HG02981 (cell line): ENCODE results near the gene PGAP3.
"Not testable (repeated sequence)": the region's sequence is repeated elsewhere in the genome, so short reads cannot be mapped to it uniquely, and the experiment has no call there.

Experiments
- ATAC-seq: cut with Tn5 transposase; IDR thresholded peaks from one replicate; pipeline ENCODE4 v1.9.1; 2021; ENCODE audit warnings: mild to moderate bottlenecking, moderate library complexity; ENCODE audit not compliant: unreplicated experiment

Gene PGAP3, protein sequence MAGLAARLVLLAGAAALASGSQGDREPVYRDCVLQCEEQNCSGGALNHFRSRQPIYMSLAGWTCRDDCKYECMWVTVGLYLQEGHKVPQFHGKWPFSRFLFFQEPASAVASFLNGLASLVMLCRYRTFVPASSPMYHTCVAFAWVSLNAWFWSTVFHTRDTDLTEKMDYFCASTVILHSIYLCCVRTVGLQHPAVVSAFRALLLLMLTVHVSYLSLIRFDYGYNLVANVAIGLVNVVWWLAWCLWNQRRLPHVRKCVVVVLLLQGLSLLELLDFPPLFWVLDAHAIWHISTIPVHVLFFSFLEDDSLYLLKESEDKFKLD

DNA sequence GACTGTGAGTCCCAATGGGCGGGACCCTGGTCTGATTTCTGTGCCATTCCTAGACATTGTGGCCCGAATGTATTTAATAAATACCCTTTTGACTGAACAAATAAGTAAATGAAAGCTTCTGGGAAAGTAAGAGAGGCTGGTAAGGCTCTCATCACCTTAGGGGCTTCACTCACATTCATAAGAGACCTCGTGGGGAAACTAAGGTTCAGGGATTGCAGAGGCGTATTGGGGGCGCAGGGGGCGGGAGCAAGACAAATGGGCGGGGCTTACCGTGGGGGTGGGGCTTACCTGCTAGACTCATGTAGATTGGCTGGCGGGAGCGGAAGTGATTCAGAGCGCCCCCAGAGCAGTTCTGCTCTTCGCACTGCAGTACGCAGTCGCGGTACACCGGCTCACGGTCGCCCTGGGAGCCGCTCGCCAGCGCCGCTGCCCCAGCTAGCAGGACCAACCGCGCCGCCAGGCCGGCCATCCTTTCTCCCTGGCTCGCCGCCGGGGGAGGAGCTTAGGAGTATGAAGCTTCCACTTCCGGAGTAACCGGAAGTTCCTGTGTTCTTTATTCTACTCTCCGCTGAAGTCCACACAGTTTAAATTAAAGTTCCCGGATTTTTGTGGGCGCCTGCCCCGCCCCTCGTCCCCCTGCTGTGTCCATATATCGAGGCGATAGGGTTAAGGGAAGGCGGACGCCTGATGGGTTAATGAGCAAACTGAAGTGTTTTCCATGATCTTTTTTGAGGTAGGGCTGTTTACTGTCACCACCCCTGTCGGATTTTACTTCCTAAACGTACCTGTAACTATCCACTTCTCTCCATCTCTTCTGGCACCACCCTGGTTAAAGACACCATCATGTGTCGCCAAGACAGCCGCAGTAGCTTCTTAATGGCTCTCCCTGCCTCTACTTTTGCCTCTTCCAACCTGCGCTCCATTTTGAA is at the start of gene PGAP3:
PGAP3 (minus strand) TSS at position 512 of the 929 bp plus-strand sequence; CDS start at position 469, 43 bp downstream.
- peak; percentile 87 for ATAC-seq

DNA sequence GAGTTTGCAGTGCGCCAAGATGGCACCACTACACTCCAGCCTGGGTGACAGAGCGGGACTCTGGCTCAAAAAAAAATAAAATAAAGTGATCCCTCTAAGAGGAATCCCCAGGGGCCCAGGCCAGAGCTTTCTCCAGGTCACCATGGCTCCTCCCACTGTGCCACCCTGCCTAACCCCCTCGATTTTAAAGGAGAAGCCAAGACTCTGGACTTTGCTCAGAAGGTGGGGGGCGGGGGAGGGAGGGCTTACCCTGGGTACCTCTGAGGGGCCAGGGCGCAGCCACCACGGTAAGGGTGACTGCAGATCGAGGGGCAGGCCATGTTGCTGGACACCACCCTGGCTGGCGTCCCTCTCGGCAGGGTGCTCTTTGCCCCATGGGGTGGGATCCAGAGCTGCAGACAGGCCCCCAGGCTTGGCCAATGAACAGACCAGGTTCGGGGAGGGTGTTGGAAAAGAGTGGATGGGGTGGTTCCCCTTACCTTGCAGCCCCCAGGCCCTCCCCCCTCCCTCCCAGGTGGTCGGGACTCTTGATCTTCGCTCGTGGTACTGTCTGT is 49.4 kb upstream of the PGAP3 start:
- no peak for ATAC-seq

DNA sequence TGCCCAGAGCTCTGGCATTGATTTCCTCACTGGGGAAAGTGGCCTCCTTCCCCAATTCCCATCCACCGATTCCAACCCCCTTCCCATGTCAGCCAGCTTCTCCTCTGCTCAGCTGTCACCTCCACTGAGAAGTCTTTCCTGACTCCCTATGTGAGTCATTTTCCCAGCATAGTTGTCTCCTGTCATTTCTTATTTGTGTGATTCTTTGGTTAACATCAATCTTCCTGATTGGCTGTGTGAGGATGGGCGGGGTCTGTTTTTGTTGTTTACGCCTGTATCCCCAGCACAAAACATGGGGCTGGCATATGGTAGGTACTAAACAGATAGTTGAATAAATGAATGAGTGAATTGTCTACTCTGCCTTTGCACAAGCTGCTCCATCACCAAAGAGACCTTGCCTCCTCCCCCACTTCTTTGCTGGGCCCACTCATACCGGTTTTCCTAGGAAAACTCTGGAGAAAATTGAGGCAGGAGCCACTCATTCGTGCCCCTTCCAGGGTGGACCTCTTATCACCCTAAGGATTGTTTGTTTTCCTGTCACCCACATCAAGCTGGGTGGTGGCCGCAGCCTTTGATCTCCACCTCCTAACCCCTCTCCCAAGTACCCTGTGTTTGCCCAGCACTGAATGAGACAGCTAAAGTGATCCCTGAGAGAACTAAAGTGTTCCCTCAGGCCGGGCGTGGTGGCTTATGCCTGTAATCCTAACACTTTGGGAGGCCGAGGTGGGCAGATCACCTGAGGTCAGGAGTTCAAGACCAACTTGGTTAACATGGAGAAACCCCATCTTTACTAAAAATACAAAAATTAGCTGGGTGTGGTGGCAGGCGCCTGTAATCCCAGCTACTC is 48.7 kb upstream of the PGAP3 start:
- no peak for ATAC-seq

DNA sequence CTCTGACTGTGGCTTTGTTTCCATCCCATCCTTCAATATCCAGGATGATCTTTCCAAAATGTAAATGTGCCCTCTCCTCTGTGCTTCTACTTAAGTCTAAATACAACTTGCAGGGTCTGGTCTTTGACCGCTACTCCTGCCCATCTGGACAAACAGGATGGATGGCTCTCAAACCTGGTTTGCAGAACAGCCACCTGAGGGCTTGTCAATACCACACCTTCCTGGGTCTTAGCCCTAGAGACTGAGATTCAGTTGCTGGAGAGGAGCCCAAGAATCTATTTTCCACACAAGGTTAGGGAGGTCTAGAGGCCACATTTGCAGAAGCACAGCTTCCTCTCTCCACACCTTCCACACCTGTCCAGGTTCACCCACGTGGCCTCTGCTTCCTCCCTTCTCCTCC is 48.0 kb upstream of the PGAP3 start:
- no peak for ATAC-seq

DNA sequence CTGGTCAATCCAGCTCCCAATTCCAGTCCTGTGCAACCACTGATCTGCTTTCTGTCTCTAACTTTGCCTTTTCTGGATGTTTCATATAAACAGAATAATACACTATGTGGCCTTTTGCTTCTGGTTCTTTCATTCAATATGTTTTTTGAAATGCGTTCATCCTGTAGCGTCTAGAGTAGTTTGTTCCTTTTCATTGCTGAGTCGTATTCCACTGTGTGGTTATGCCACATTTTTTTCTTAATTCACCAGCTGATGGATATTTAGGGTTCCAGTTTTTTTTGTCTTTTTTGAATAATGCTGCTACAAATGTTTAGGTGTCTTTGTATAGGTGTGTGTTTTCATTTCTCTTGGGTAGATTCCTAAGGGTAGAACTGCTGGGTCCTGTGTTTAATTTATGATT is 44.7 kb upstream of the PGAP3 start:
- no peak for ATAC-seq

DNA sequence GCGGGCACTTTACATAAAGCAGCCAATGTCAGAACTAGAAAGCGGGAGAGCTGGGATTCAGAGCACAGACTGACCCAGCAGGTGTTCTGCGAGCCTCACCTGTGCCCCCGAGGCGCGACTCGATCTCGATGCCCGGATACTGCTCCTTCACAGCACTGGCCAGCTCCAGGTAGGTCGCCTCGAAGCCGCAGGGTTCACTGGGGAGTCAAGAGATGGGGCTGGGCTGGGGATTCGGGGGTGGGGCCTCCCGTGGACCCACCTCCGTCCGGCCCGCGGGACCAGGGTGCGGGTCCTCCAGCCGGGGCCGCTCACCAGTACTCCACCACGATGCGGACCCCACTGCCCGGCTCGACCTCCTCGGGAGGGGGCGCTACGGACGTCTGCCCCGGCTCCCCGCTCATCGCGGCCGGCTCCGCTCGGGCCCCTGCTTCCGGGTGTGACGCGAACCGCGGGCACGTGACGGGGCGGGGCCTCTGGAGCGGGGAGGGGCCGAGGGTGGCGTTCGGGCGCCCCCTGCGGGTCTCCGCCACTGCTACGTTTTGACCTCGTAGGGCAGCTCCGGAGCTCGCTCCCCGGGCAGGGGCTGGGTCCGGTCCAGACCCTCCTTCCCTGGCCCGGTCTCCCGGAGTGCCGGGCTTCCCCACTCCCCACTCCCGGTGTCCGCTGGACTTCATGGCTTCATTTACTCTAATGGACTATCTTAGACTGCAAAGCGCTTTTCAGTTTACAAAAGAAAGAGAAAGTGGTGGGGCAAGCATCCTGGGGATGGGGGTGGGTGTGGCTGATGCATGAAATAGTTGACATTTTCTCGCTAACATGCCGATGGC is 42.5 kb upstream of the PGAP3 start, which contains the start of gene MIEN1:
MIEN1 (minus strand) TSS at position 438 of the 827 bp plus-strand sequence; CDS start at position 401, 37 bp downstream.
- ATAC-seq = peak; percentile 85

DNA sequence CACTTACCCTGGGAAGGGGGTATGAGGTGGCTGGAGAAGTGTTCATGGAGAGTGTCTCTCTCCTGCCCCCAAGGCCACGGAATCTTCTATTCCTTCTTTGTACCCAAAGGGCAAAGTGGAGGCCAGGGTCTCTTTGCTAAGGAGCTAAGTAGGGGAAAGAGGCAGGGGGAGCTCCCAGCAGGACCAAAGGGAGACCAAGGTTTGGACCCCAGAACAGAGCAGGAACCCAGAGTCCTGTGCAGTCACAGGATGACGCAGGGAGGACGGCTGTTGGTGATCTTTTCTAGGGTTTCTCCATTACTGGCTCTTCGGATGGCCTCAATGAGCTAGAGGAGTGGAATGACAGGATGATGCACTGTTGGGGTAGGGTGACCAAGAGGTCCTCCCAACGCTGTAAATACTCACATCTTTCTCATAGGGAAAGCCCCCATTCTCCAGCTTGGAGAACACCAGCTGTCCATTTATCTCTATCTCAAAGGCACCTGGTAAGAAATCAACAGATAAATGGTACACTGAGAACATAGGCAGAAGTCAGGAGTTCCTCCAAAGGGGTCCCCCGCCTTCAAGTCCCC is 41.5 kb upstream of the PGAP3 start:
- ATAC-seq = no peak

DNA sequence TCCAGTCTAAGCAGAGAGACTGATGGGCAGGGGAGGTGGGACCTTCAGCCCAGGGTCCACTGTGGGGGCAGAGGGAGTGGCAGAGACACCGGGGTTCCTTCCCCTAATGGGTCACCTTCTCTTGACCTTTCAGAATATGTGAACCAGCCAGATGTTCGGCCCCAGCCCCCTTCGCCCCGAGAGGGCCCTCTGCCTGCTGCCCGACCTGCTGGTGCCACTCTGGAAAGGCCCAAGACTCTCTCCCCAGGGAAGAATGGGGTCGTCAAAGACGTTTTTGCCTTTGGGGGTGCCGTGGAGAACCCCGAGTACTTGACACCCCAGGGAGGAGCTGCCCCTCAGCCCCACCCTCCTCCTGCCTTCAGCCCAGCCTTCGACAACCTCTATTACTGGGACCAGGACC is 39.7 kb upstream of the PGAP3 start:
- ATAC-seq = no peak

DNA sequence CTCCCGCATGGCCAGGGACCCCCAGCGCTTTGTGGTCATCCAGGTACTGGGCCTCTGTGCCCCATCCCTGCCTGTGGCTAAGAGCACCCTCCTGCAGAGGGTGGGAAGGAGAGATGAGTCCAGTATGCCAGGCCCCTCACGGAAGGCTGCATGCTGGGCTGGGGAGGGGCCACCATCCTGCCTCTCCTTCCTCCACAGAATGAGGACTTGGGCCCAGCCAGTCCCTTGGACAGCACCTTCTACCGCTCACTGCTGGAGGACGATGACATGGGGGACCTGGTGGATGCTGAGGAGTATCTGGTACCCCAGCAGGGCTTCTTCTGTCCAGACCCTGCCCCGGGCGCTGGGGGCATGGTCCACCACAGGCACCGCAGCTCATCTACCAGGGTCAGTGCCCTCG is 38.8 kb upstream of the PGAP3 start:
- ATAC-seq = no peak

DNA sequence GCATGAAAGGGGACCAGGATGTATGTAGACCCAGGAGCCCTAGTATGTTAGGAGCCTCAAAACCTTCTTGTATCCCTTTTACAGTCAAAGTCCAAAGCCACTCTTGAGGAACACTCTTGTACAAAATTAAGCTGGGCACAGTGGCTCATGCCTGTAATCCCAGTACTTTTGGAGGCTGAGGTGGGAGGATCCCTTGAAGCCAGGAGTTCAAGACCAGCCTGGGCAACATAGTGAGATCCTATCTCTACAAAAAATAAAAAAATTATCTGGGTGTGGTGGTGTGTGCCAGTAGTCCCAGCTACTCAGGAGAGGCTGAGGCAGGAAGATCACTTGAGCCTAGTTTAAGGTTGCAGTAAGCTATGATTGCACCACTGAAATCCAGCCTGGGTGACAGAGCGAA is 38.1 kb upstream of the PGAP3 start:
- not testable (repeated sequence) for ATAC-seq

DNA sequence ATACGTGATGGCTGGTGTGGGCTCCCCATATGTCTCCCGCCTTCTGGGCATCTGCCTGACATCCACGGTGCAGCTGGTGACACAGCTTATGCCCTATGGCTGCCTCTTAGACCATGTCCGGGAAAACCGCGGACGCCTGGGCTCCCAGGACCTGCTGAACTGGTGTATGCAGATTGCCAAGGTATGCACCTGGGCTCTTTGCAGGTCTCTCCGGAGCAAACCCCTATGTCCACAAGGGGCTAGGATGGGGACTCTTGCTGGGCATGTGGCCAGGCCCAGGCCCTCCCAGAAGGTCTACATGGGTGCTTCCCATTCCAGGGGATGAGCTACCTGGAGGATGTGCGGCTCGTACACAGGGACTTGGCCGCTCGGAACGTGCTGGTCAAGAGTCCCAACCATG is 36.9 kb upstream of the PGAP3 start:
- ATAC-seq = no peak

DNA sequence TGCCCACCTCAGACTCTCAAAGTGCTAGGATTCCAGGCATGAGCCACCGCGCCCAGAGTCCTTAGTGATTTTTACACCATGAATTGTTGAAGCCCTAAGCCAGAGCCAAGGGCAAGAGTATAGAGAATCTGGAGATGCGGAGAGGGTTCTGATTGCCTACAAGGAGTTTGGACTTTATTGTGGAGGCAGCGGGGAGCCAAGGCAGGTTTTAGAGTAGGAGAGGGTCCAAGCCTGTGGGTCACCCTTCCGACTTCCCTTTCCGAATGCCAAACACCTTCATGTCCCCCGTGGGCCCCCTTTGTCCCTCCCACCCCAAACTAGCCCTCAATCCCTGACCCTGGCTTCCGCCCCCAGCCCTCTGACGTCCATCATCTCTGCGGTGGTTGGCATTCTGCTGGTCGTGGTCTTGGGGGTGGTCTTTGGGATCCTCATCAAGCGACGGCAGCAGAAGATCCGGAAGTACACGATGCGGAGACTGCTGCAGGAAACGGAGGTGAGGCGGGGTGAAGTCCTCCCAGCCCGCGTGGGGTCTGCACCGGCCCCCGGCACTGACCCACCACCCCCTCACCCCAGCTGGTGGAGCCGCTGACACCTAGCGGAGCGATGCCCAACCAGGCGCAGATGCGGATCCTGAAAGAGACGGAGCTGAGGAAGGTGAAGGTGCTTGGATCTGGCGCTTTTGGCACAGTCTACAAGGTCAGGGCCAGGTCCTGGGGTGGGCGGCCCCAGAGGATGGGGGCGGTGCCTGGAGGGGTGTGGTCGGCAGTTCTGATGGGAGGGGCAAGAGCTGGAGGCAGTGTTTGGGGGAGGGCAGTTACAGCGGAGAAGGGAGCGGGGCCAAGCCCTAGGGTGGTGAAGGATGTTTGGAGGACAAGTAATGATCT is 35.4 kb upstream of the PGAP3 start:
- ATAC-seq = no peak

DNA sequence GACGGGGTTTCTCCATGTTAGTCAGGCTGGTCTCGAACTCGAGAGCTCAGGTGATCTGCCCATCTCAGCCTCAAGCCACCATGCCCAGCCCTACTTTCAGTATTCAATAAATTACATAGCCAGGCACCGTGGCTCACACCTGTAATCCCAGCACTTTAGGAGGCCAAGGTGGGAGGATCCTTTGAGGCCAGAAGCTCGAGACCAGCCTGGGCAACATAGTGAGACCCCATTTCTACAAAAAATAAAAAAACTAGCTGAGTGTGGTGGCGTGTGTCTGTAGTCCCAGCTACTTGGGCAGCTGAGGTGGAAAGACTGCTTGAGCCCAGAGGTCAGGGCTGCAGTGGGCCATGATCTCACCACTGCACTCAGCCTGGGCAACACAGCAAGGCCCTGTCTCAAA is 34.2 kb upstream of the PGAP3 start:
- ATAC-seq = no peak

DNA sequence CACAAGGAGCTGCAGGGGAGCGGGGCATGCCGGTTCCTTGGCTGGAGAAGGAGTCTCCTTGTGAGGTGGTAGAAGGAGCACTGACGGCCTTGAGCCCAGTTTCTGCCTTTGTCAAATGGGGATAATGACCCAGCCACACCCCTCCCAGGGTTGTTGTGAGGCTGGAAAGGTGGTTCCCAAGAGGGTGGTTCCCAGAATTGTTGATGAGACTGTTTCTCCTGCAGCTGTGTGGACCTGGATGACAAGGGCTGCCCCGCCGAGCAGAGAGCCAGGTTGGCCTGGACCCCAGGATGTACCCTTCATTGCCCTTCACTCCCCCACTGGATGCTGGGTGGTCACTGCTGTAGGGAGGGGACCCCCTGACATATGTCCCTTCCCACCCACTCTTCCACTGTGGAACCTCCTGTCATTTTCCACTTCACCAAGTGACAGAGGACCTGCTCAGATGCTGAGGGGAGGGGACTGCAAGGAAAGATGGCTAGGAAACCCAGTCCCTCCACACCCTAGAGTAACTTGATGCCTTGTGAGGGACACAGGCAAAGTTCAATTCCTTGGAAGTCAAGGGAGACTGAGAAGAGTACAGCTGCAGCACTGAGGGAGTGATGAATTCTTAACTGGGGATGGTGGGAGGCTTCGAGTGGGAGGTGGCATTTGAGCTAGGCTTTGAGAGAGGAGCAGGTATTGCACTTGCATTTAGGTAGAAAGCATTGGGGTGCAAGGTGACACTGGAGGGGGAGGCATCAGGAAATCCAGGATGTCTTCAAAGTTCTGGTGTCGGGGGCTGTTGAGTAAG is 31.9 kb upstream of the PGAP3 start:
- no peak for ATAC-seq

DNA sequence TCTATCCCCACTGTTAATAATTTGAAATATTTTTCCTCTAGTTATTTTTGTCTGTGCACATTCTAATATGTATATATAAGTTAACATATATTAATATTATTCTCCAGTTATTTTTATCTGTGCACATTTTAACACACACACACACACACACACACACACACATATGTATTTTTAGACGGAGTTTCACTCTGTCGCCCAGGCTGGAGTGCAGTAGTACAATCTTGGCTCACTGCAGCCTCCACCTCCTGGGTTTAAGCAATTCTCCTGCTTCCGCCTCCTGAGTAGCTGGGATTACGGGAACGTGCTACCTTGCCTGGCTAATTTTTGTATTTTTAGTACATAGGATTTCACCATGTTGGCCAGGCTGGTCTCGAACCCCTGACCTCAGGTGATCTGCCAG is 29.8 kb upstream of the PGAP3 start:
- no peak for ATAC-seq

DNA sequence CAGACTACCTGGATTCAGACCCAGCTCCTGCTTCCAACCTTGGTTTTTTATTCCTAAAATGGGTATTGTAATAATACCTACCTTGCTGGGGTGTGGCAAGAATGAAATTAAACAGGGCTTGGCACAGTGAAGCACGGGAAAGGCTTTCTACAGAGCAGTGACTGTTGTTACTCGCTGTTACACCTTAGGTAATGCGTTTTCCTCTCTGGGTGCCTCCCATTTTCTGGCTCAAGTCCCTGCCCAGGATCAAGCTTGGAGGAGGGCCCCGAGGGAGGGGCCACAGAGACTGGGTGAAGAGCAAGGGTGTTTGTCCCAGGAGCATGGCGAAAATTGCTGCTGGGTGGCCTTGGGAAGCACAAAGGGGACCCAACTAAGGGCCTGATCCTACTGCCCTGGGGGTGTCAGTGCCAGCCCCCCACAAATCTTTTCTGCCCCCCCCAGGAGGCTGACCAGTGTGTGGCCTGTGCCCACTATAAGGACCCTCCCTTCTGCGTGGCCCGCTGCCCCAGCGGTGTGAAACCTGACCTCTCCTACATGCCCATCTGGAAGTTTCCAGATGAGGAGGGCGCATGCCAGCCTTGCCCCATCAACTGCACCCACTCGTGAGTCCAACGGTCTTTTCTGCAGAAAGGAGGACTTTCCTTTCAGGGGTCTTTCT is 29.2 kb upstream of the PGAP3 start:
- ATAC-seq = no peak
